Hepatocyte (in vitro differentiated cells): ENCODE results near the gene UTS2R. TPM values are rescaled to one million over a fixed set of nuclear protein-coding genes. Genes with fewer than 3 reads are reported as not detected.

ENCODE experiments used
- DNase-seq: peaks from one replicate; pipeline ENCODE4 v3.0.0-alpha.2; 2016; ENCODE audit warnings: low spot score
- H2AFZ ChIP-seq: fragments of 200-600 bp; sonication (generic); 2 replicates; pipeline ENCODE4 v1.6.0; 2016; ENCODE audit warnings: antibody characterized with exemption, mild to moderate bottlenecking
- H3K27ac ChIP-seq: fragments of 200-600 bp; sonication (generic); 2 replicates; pipeline ENCODE4 v1.5.1; 2016; ENCODE audit warnings: mild to moderate bottlenecking
- H3K27me3 ChIP-seq: fragments of 200-600 bp; sonication (generic); 2 replicates; pipeline ENCODE4 v1.6.1; 2016
- H3K36me3 ChIP-seq: fragments of 200-600 bp; sonication (generic); replicated peaks from 2 replicates; pipeline ENCODE4 v1.5.1; 2016; ENCODE audit warnings: low read depth; ENCODE audit not compliant: insufficient read depth
- H3K4me1 ChIP-seq: fragments of 200-600 bp; sonication (generic); 2 replicates; pipeline ENCODE4 v1.5.1; 2016; ENCODE audit warnings: mild to moderate bottlenecking, moderate library complexity; ENCODE audit not compliant: insufficient read depth
- H3K4me2 ChIP-seq: fragments of 200-600 bp; sonication (generic); 2 replicates; pipeline ENCODE4 v1.6.0; 2016
- H3K4me3 ChIP-seq: fragments of 200-600 bp; sonication (generic); 2 replicates; pipeline ENCODE4 v1.5.1; 2016; ENCODE audit warnings: mild to moderate bottlenecking
- H3K79me2 ChIP-seq: fragments of 200-600 bp; sonication (generic); 2 replicates; pipeline ENCODE4 v1.6.0; 2017; ENCODE audit warnings: mild to moderate bottlenecking
- H3K9me2 ChIP-seq: fragments of 200-600 bp; sonication (generic); replicated peaks from 2 replicates; pipeline ENCODE4 v1.6.0; 2017; ENCODE audit warnings: mild to moderate bottlenecking; ENCODE audit not compliant: insufficient read depth
- H3K9me3 ChIP-seq: fragments of 200-600 bp; sonication (generic); 2 replicates; pipeline ENCODE4 v1.5.1; 2016; ENCODE audit warnings: low read depth, mild to moderate bottlenecking
- H4K20me1 ChIP-seq: fragments of 200-600 bp; sonication (generic); 2 replicates; pipeline ENCODE4 v1.6.0; 2016; ENCODE audit warnings: mild to moderate bottlenecking; ENCODE audit not compliant: insufficient read depth, poor library complexity, severe bottlenecking
- EZH2 ChIP-seq: fragments of 200-600 bp; sonication (generic); IDR thresholded peaks from 2 replicates; pipeline ENCODE4 v1.6.1; 2016; ENCODE audit warnings: antibody characterized with exemption, mild to moderate bottlenecking, borderline replicate concordance
- EZH2phosphoT487 ChIP-seq: fragments of 200-600 bp; sonication (generic); IDR thresholded peaks from one replicate; pipeline ENCODE4 v1.6.1; 2018; ENCODE audit warnings: antibody characterized with exemption, mild to moderate bottlenecking, low read depth, moderate library complexity; ENCODE audit not compliant: unreplicated experiment, severe bottlenecking
- WGBS: methylation state at CpG from one replicate; pipeline ENCODE4 v1.1.6; 2016; ENCODE audit warnings: low lambda C conversion rate; ENCODE audit errors: missing lambda C conversion rate; 5-methylcytosine and 5-hydroxymethylcytosine counted together
- polyA plus RNA-seq: library from polyadenylated mRNA; unstranded; fragments of >200 nt; fragmentation: Nextera tagmentation; extraction: Ambion mirVana; gene quantifications from 2 replicates; pipeline ENCODE4 v1.2.1, GENCODE V29; 2016
- total RNA-seq: library from RNA; depleted of rRNA; stranded (reverse); fragments of >200 nt; gene quantifications from 2 replicates; pipeline ENCODE4 v1.2.3, GENCODE V29; 2014
- TF ChIP-seq, protein P1 (sequence below): fragments of 200-600 bp; sonication (generic); IDR thresholded peaks from 2 replicates; pipeline ENCODE4 v1.5.1; 2016; ENCODE audit warnings: antibody characterized with exemption, mild to moderate bottlenecking; ENCODE audit not compliant: poor library complexity

UTS2R gene
- total and polyA plus RNA-seq, 2 experiments from 2014 or later, result 0.10 TPM; not detected in 1

DNA sequence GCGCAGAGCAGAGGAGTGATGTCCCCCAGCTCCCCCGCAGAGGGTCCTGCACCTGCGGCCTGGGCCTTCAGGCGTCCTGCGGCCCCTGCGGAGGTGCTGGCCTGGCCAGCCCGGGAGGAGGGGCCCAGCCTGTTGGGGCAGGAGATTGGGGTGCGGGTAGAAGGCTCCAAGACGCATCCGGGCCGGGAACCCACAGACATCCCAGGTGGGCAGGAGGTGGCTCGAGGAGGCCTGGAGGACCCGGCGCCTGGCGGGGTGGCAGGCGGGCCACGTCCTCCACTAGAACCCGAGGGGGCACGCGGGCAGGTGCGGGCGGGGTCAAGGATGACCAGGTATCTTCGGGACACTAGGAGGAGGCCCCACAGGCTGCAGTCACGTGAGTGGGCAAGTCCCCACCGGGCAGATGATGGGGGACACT, 37.4 kb upstream of the UTS2R start:
- H3K27ac ChIP-seq, result peak overlapping the region; percentile 59
- TF ChIP-seq, protein P1, sequence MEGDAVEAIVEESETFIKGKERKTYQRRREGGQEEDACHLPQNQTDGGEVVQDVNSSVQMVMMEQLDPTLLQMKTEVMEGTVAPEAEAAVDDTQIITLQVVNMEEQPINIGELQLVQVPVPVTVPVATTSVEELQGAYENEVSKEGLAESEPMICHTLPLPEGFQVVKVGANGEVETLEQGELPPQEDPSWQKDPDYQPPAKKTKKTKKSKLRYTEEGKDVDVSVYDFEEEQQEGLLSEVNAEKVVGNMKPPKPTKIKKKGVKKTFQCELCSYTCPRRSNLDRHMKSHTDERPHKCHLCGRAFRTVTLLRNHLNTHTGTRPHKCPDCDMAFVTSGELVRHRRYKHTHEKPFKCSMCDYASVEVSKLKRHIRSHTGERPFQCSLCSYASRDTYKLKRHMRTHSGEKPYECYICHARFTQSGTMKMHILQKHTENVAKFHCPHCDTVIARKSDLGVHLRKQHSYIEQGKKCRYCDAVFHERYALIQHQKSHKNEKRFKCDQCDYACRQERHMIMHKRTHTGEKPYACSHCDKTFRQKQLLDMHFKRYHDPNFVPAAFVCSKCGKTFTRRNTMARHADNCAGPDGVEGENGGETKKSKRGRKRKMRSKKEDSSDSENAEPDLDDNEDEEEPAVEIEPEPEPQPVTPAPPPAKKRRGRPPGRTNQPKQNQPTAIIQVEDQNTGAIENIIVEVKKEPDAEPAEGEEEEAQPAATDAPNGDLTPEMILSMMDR, result no peak
- TF ChIP-seq EZH2phosphoT487 (no peak), EZH2 (no peak)
- 79% methylated on average over 20 of the region's 25 CpGs for WGBS

GRCh38 chr17:82334622-82335394, 36.8 kb upstream of the UTS2R start:
- H3K27me3 ChIP-seq, result no peaks in the 10 kb centered on the region
- no peaks in the 10 kb centered on the region for H4K20me1 ChIP-seq
- WGBS, result 74% methylated on average over 16 of the region's 16 CpGs
- TF ChIP-seq EZH2phosphoT487 (no peak), EZH2 (no peak)
- TF ChIP-seq, protein P1, result no peak
- no peaks in the 10 kb centered on the region for H3K9me2 ChIP-seq
- peaks cover 58% of the 10 kb centered on the region for H3K4me1 ChIP-seq
- peak overlapping the region; percentile 55 for H3K27ac ChIP-seq
- no peaks in the 10 kb centered on the region for H3K9me3 ChIP-seq
- no peak overlapping the region for H2AFZ ChIP-seq
- H3K4me3 ChIP-seq, result no peak overlapping the region
- H3K36me3 ChIP-seq, result no peaks in the 10 kb centered on the region
- no peaks in the 10 kb centered on the region for H3K79me2 ChIP-seq
- DNase-seq, result no peak
- peak overlapping the region; percentile 93 for H3K4me2 ChIP-seq

More for the DNA sequence above, 37.4 kb upstream of the UTS2R start:
- Histone ChIP-seq H3K4me2 (peak overlapping the region; percentile 93), H3K79me2 (no peaks in the 10 kb centered on the region), H3K27me3 (no peaks in the 10 kb centered on the region), H3K36me3 (no peaks in the 10 kb centered on the region), H4K20me1 (no peaks in the 10 kb centered on the region), H2AFZ (no peak overlapping the region), H3K9me2 (no peaks in the 10 kb centered on the region), H3K4me3 (no peak overlapping the region), H3K9me3 (no peaks in the 10 kb centered on the region), H3K4me1 (peaks cover 60% of the 10 kb centered on the region)
- DNase-seq, result no peak

DNA sequence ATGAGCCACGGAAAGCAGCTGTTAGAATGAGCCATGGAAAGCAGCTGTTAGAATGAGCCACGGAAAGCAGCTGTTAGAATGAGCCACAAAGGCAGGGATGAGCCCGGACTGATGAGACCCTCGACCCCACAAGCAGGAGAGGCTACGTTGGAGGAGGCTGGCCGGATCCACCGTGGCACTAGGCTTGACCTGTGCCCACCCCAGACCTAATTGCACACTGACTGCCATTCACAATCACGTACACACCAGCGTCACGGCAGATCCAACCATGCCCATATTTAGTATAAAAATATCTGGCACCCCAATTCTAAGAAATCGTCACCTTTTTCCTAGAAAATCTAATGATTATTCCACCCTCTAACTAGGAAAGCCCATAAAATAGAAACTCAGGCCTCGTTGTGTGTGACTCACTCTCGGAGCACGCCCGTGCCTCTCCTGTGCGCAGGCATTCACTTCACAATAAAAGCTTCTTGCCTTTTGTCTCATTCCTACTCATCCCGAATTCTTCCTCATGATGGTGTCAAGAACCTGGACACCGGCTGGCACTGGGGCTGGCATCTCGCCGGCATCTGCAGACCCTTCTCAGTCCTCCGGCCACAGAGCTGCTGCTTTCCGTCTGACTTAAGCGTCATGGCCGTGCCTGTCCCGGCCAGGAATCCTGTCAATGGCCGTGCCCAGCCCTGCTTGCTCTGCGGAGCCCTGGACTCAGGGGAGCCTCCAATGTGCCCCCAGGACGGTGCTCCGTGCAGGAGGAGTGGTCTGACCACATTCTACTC, 32.5 kb upstream of the UTS2R start:
- Histone ChIP-seq H2AFZ (peak overlapping the region; percentile 50), H3K27me3 (no peaks in the 10 kb centered on the region), H3K4me1 (peaks cover 31% of the 10 kb centered on the region), H3K9me3 (no peaks in the 10 kb centered on the region), H3K27ac (peak overlapping the region; percentile 80), H3K9me2 (no peaks in the 10 kb centered on the region), H3K36me3 (no peaks in the 10 kb centered on the region), H3K79me2 (no peaks in the 10 kb centered on the region), H3K4me3 (no peak overlapping the region), H4K20me1 (no peaks in the 10 kb centered on the region), H3K4me2 (peak overlapping the region; percentile 72)
- TF ChIP-seq EZH2, result no peak
- no peak for TF ChIP-seq EZH2phosphoT487
- TF ChIP-seq, protein P1, result no peak
- WGBS, result 33% methylated on average over 29 of the region's 29 CpGs
- DNase-seq, result peak; percentile 77
